D721Med (cell line): ENCODE results near the gene NRN1L.

ENCODE experiments used
- DNase-seq: peaks from one replicate; pipeline ENCODE4 v3.0.0; 2011; ENCODE audit warnings: low spot score; ENCODE audit not compliant: insufficient read length
- FAIRE-seq: peaks from 2 replicates; lab custom pipeline; 2011; peaks lifted over from hg19 to GRCh38; lab: Jason Lieb, UNC
- CTCF ChIP-seq: IDR thresholded peaks from 2 replicates; pipeline ENCODE4 v1.5.1; 2012; ENCODE audit warnings: mild to moderate bottlenecking, control low read depth; ENCODE audit not compliant: insufficient read depth; ENCODE audit errors: missing control alignments

NRN1L gene

DNA sequence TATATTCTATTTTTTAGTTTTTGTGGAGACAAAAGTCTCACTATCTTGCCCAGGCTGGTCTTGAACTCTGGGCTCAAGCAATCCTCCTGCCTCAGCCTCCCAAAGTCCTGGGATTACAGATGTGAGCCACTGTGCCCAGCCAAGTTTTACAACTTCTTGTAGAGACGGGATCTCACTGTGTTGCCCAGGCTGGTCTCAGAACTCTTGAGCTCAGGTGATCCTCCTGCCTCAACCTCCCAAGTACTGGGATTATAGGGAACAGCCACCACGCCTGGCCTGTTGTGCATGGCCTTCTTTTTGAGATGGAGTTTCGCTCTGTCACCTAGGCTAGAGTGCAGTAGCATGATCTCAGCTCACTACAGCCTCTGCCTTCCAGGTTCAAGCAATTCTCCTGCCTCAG is 31.0 kb upstream of the NRN1L start:
- FAIRE-seq (no peak), DNase-seq (no peak)
- TF ChIP-seq CTCF = no peak

- TF ChIP-seq CTCF = no peak
- DNase-seq (no peak), FAIRE-seq (no peak)
These were observed 28.9 kb upstream of the NRN1L start for GRCh38 chr16:67855789-67856188.

- FAIRE-seq (no peak), DNase-seq (no peak)
- TF ChIP-seq CTCF = no peak
These were observed 27.6 kb upstream of the NRN1L start for GRCh38 chr16:67856927-67857546.

DNA sequence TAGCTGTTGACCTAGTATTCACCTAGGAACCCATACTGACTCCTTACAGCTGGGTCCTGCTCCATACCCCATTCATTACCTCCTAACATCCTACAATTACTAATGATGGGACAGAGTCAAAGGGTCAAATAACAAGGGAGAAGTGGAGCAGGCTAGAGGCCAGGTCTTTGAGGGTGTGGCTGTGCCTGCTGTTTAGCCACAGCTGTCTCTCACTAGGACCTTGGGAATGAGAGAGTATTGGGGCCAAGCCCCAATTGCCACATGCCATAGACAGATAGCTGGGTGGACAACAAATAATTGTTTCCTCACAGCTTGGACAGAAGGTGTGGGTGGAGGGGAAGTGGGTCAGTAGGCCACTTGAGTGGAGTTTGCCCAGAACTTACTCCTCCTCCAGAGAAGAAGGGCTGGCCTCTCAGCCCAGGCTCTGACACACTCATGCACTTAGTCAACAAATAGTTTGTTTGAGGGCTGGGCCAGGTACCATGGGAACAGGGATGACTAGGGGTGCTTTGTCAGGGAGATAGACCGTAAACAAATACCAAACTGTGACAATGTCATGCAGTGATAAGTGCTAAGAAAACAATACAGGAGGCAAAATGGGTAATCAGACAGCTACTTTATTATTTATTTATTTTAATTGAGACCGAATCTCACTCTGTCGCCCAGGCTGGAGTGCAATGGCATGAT is 27.0 kb upstream of the NRN1L start:
- TF ChIP-seq CTCF = no peak
- no peak for FAIRE-seq
- no peak for DNase-seq

GRCh38 chr16:67858500-67858899 is 26.2 kb upstream of the NRN1L start:
- TF ChIP-seq CTCF = no peak
- no peak for DNase-seq
- no peak for FAIRE-seq

DNA sequence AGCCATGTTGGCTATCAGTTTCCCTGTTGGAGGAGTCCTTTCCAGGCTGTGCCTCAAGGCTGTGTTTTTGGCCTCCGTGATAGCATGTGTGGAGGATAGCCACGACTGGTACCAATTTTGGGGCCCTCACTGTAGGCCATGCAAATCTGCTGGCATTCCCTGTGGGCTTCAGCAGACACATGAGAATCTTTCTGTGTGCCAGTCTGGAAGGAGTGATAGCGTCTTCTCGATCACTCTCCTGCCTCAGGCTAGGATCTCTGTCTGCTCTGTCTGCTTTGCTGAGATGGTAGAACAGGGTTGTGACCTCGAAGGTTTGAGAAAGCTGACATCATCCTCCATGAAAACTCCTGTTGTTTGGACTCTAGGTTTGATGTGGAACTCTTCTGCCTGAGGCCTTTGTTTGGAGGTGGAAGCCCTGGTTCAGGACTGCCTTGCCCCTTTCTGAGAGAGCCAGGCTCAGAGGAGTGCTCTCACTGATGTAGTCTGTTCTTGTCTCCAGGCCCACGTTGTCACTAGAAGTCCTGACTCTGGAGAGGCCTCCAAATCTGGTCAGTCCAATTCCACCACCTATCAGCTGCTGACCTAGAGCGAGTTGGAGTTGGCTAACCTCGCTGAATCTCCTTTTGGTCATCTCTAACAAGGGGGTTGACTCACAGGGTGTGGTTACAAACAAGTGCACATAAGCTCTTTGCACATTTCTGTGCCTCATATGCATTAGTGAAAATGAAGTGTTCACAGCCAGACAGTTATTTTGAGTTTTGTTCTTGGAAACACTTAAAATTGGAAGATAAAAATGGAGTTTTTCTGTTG is 23.9 kb upstream of the NRN1L start:
- no peak for TF ChIP-seq CTCF
- FAIRE-seq (no peak), DNase-seq (no peak)
